Right ventricle myocardium superior (tissue), 1 donor: ENCODE measurements around the gene CCDC78. TPM values are rescaled to one million over a fixed set of nuclear protein-coding genes. Genes with fewer than 3 reads are reported as not detected.

ENCODE experiments used
- ATAC-seq: fragments of 200-7000 bp; cut with Tn5 transposase; one replicate; pipeline ENCODE4 v1.9.1; 2020; ENCODE audit warnings: mild to moderate bottlenecking; ENCODE audit not compliant: poor library complexity
- DNase-seq: peaks from one replicate; pipeline ENCODE4 v3.0.0-alpha.2; 2020
- intact Hi-C: fragments of 100-400 bp; cut with DNase I; formaldehyde crosslinking; loops from one replicate; pipeline ENCODE4 v1.11.2; 2022
- microRNA-seq: library from miRNA; unstranded; fragments of <30 nt; microRNA quantifications from one replicate; pipeline ENCODE4 v1.2.0, GENCODE V29; 2020
- total RNA-seq: library from RNA; stranded (reverse); fragmentation: NEBNext Ultra II Directional; extraction: Animal tissue kit (Norgen Biotek cat#: 25700); gene quantifications from one replicate; pipeline ENCODE4 v1.2.1, GENCODE V29; 2021
- donor health status: DM: no; HTN: yes; CAD: no; lungs with severe emphysema.

CCDC78 gene
- total RNA-seq, 1 donor from 2014 or later, result 0.32 TPM

GRCh38 chr16:676913-677312, 49.3 kb downstream of the CCDC78 start:
- intact Hi-C loops, result no loop called here
- DNase-seq, result no peak
- ATAC-seq, result no peak

- ATAC-seq (no peak), DNase-seq (no peak)
- intact Hi-C loops, result no loop called here
These were observed 49.7 kb downstream of the CCDC78 start for GRCh38 chr16:676565-676902.

GRCh38 chr16:675884-676564, 50.2 kb downstream of the CCDC78 start:
- intact Hi-C loops, result no loop called here
- no peak for DNase-seq
- ATAC-seq, result no peak

GRCh38 chr16:674968-675883, 51.0 kb downstream of the CCDC78 start, which contains the start of gene RHBDL1:
Gene RHBDL1, plus strand, starts transcription at chr16:675671. Its CDS starts 120 bp downstream, at chr16:675791.
- DNase-seq, result no peak

GRCh38 chr16:674214-674881, 51.9 kb downstream of the CCDC78 start:
- no peak for DNase-seq
- intact Hi-C loops, result no loop called here
- peak; percentile 19 for ATAC-seq

More at GRCh38 chr16:674968-675883, 51.0 kb downstream of the CCDC78 start, which contains the start of gene RHBDL1:
- intact Hi-C loops, result no loop called here
- no peak for ATAC-seq

- DNase-seq, result no peak
- intact Hi-C loops, result no loop called here
These were observed 52.7 kb downstream of the CCDC78 start for GRCh38 chr16:673399-673991.

GRCh38 chr16:672851-673250, 53.4 kb downstream of the CCDC78 start:
- intact Hi-C loops, result no loop called here
- ATAC-seq, result no peak
- no peak for DNase-seq

More at GRCh38 chr16:673399-673991, 52.7 kb downstream of the CCDC78 start:
- no peak for ATAC-seq

Small RNAs within 50 kb of the gene (microRNA-seq; reads per million reads assigned to microRNA genes)
- gene MIR662, result not detected

Other genes with a start within 250 kb of the CCDC78 start
- gene CAPN15, start 198.7 kb downstream of the CCDC78 start, total RNA-seq, result 17.7 TPM
- gene PRR35, start 166.0 kb downstream of the CCDC78 start, total RNA-seq, result not detected
- gene NHLRC4, start 159.4 kb downstream of the CCDC78 start, total RNA-seq, result 0.38 TPM
- gene PIGQ, start 156.5 kb downstream of the CCDC78 start, total RNA-seq, result 18.0 TPM
- gene RAB40C, start 136.4 kb downstream of the CCDC78 start, total RNA-seq, result 11.0 TPM
- gene WFIKKN1, start 95.5 kb downstream of the CCDC78 start, total RNA-seq, result 0.13 TPM
- 52.5 TPM for gene METTL26, start 90.1 kb downstream of the CCDC78 start, total RNA-seq
- 205 TPM for gene MCRIP2, start 84.6 kb downstream of the CCDC78 start, total RNA-seq
- 10.8 TPM for gene WDR90, start 77.1 kb downstream of the CCDC78 start, total RNA-seq
- 81.9 TPM for gene RHOT2, start 58.3 kb downstream of the CCDC78 start, total RNA-seq
- 2.0 TPM for gene RHBDL1, start 50.8 kb downstream of the CCDC78 start, total RNA-seq
- gene STUB1, start 46.0 kb downstream of the CCDC78 start, total RNA-seq, result 126 TPM
- 42.4 TPM for gene JMJD8, start 42.1 kb downstream of the CCDC78 start, total RNA-seq
- 7.6 TPM for gene WDR24, start 36.0 kb downstream of the CCDC78 start, total RNA-seq
- gene FBXL16, start 20.6 kb downstream of the CCDC78 start, total RNA-seq, result not detected
- gene METRN, start 11.3 kb downstream of the CCDC78 start, total RNA-seq, result 59.6 TPM
- 27.5 TPM for gene ANTKMT, start 5.3 kb downstream of the CCDC78 start, total RNA-seq
- 13.8 TPM for gene HAGHL, start 663 bp upstream of the CCDC78 start, total RNA-seq
- gene CIAO3, start 14.6 kb upstream of the CCDC78 start, total RNA-seq, result 29.2 TPM
- gene MSLN, start 34.3 kb upstream of the CCDC78 start, total RNA-seq, result 1.0 TPM
- gene RPUSD1, start 61.9 kb upstream of the CCDC78 start, total RNA-seq, result 7.8 TPM
- gene CHTF18, start 62.2 kb upstream of the CCDC78 start, total RNA-seq, result 3.7 TPM
- gene GNG13, start 74.3 kb upstream of the CCDC78 start, total RNA-seq, result not detected
- 5.6 TPM for gene LMF1, start 244.5 kb upstream of the CCDC78 start, total RNA-seq